ENCODE measurements around the gene EWSR1.
A peak's percentile ranks its signal among the peaks of the same experiment; 100 is the strongest.

The EWSR1 gene

DNA sequence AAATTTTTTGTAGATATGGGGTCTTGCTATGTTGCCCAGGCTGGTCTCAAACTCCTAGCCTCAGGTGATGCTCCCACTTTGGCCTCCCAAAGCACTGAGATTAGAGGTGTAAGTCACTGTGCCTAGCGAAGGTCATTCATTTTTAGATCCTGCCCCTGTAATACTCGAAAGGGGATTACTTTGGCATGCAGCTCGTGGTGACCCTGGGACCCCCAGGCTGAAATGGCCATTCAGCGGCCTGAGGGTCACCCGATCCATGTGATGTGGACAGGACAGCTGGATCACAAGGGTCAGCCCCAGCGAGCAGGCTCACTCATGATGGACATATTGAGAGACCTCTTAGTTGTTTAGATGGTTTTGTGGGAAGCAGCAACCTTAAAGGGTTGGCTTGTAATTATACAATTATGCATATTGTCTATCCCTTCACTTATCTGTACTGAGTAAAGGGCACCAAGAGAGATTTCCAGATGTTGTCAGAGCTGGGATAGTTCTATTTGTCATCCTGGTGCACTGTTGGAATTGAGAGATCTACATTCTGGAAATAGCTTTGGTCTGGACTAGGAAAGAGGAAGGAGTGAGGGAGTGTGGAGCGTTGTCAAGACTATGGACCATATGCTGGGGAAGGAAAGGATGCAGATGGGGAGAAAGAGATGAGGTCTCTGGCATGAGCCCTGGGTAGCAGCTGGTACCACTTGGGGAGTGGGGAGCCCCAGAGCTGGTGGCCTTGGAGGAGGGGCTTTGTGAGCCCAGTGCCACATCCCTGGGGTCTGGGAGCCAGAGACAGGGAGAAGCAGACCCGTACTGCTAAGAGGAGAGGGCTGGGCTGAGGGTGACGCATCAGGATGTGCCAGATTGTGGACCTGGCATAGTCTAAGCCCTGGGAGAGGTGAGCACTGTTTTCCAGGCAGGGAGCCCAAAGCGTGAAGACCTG lies 15.8 kb upstream of the EWSR1 start:
- DNase-seq, result no peak

GRCh38 chr22:29253561-29254285 lies 14.3 kb upstream of the EWSR1 start:
- no peak for DNase-seq

DNA sequence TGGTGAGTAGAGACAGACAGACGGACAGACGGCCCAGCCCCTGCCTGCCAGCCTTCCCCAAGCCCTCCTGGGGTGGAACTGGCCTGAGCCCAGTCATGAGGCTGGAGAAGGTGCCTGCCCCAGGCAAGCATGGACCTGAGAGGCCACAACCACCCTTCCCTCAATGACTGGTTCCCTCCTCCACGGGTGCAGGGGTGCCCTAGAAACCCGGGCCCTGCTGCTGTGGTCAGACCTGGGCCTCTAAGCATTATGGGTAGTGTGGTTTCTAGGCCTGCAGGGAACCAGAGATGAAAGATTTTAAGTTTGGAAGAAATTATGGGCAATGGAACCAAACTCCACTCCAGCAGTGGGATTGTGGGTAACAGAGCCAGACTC lies 13.8 kb upstream of the EWSR1 start:
- DNase-seq, result no peak

GRCh38 chr22:29255064-29255621 lies 12.9 kb upstream of the EWSR1 start:
- no peak for DNase-seq

- no peak for DNase-seq
These were observed 11.3 kb upstream of the EWSR1 start for GRCh38 chr22:29256606-29257325.

GRCh38 chr22:29257751-29258181 lies 10.3 kb upstream of the EWSR1 start:
- DNase-seq, result no peak

GRCh38 chr22:29258407-29259252 lies 9.4 kb upstream of the EWSR1 start:
- DNase-seq, result no peak

- no peak for DNase-seq
These were observed 8.7 kb upstream of the EWSR1 start for GRCh38 chr22:29259253-29259899.

DNA sequence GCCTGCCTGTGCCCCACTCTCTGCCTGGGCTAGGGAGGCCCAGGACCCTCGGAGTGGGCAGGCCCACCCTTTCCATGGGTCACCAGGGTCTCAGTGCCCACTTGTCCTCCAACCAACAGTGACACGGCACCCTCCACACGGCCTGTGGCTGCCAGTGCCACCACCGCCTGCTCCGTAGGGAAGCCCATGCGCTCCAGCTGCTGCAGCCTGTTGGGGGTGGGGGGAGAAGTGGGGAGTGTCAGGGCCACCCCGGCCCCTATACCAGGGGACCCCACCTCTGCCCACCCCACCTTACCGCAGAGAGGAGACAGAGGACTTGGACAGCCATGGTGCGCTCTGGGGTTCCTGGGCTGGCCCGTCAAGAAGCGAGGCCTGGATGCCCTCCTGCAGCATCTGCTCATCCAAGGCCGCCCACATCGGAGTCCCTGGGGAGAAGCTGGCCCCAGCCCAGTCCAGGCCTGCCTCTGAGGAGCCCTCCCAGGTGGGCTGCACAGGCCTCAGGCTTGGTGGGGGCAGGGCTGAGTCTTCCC lies 8.0 kb upstream of the EWSR1 start:
- no peak for DNase-seq

DNA sequence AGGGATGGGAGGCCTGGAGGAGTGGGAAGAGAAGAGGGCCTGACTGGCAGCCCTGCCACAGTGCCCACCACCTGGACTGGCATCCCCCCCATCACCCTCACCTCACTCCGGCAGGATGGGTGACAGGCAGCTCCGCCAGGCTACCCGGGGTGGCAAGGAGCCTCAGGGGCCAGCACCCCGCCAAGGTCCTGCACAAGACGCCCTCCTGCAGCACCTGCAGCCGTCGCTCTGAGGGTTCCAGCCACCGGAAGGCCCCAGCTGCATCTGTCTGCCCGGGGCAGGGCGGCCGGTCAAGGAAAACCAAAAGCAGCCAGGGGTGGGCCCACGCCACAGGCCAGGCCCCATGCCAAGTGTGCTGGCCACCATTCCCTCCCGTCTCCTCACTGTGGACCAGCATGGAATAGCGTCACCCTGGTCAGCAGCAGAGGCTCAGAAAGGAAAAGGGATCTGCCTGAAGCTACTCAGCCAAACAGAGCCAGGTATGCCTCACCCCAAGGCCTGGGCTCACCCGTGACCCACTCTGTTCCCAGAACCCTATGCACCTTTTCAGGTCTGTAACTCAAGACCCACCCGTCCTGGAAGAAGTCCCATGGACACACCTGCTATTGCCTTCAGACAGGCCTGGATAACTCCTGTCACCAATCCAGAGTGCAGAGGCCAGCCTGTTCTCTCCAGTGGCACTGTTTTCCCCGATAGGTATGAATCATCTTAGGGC lies 7.3 kb upstream of the EWSR1 start:
- no peak for DNase-seq

GRCh38 chr22:29263791-29264276 lies 4.2 kb upstream of the EWSR1 start:
- DNase-seq, result no peak

DNA sequence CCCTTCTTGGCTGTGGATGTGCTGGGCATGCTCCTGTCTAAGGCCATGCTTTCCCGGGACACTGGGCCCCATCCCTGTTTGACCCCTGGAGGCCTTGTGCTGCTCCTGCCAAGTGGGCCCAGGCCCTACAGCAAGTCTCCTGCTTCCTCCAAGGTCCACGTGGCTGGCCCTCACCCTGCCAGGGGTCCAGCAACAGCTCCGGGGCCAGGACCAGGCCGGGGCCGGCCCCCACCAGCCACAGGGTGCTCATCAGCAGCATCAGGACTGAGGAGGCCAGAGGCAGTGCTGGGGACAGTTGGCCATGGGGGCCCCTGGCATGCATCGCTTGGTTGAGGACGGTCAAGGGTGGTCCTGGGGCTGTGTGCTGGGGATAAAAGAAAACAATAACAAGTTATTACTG lies 2.8 kb upstream of the EWSR1 start:
- DNase-seq, result no peak

DNA sequence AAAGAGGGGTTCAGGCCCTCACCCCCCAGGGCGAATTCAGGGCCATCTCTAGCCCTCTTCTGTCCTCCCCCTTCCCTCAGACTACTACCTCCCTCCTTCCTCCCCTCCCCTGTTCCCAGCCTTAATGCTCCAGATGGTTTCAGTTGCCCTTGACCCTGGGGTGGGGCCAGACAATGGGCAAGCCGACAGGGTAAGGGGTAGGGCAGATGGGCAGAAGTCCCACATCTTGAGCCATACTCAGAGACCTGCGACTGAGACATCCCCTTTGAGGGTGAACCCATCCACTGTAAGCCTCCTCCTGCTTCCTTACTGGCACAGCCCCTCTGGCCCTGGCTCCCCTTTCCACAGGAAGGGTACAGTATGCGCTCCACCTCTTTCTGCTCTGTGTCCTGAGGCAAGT lies 2.1 kb upstream of the EWSR1 start:
- DNase-seq, result no peak

DNA sequence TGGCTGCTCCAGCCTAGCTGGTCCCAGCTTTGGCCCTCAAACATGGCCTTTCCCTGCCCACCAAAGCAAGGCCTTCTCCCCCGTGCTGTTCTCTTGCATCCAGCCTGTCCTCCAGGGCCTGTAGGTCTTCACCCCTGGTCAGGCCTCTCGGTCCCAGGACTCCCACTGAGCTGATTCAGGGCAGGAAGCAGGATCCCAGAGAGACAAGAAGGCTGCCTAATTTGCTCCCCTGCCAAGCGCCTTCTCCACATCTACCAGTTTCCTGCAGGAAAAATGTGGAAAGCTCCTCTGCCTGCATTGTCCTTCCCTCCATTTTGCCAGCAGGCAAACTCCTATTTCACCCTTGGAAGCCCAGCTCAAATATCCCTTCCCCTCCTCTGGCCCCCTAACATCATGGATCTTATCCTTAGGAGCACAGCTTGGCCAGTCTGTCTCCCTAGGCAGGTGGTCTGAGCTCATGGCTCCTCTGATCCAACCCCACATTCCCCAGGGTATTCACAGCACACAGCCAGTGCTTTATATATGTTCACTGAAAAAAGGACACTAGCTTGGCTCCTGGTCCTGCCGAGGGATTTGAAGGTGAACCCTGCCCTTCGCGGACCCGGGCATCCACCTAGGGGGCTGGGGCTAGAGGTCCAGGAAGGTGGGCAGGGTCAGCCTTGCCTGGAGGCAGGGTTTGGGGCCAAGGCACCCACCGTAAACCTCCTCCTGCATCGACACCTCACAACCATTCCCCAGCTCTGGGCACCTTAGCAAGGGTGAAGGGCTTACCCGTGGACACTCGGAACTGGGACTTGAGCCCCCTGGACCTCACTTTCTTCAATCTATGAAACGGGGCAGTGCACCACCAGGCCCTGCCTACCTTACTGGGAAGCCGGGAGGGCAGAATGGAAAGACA lies 1.3 kb upstream of the EWSR1 start:
- no peak for DNase-seq

- DNase-seq, result no peak
These were observed 608 bp upstream of the EWSR1 start for GRCh38 chr22:29267462-29267857.

DNA sequence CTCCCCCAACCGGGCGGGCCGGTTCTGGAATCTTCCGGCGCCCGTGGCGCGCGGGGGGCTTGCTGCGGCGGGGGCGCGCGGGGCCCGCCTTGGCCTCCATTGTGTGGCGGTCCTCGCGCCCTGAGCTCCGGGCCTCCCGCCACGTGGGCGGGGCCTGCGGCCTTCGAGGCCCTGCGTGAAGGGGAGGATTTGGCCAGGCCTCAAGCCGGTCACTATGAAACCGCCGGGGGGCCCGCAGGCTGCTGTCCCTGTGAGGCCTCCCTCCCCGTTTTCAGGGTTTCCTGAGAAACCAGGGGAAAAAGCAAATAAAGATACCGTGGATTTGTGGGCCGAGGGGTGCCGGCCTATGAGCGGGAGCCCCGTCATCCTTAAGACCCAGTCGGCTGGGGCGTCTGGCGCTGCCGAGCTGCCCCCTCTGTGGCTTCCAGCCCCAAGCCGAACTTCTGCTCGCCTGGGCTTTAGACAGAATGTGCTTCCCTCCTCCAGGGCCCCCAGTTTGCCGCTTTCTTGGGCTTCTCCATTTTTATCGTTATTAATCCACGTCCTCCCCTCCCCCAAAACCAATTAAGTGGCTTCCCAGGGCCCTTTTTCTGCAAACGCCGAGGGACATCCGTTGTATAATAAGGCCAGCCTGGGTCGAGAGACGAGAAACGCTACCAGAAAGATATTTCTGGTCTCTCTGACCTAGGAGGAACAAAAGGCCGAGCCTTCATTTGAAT lies 602 bp downstream of the EWSR1 start:
- DNase-seq, result peak; percentile 58

DNA sequence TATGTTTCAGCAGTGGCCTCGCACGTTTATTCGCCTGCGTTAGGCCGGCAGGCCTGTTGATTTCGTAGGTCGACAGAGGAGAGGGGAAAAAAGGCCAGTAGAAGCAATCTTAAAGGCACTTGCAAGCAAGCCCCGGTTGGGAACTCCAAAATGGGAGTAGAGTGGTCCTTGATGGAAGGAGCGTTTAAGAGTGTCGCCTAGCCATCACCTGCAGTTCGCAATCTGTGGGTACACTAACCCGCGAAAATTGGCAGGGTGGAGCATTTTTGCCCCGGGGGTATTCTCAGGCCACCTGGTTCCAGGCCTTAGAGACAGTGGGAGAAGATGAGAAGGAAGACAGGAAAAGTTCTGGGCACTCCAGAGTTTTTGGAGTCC lies 1.1 kb downstream of the EWSR1 start:
- DNase-seq, result no peak

DNA sequence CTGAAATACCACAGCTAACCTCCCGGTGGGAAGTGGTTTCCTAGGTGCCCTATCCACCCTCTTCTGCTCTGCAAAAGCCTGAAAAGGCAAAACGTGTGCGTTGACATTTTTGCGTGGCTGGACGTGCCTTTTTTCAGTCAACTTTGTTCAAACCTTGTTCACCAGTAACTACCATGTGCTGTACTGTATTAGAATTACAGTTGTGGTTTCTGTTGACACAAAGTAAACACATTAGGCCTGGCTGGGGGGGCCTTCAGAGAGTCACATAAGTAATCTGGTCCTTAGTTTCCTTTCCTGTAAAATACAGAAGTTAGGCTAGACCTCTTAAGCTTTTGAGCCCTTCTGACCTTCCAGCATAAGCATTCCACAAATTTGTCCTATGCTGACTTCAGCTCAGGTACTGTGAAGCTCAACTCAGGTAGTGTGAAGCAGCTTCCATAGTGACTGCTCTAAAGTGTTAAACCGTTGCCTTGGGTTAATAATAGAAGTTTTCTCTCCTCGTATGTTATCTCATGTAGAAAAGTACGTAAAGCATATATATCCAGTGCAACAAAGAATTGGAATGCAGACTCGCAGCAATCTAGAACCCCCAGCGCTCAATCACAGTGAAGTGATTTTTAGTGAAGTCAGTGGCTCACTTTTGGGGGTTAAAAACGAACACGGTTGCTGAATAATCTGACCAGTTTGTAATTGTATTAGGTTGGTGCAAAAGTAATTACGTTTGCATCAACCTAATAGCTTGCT lies 1.8 kb downstream of the EWSR1 start:
- DNase-seq, result no peak
